ENCODE measurements around the gene AIFM1. TPM values are rescaled to one million over a fixed set of nuclear protein-coding genes. Genes with fewer than 3 reads are reported as not detected.
"Not testable (repeated sequence)": the region's sequence is repeated elsewhere in the genome, so short reads cannot be mapped to it uniquely, and the experiment has no call there.

Gene AIFM1
- total RNA-seq, 2 donors from 2014 or later, result 57.9 to 66.5 TPM

DNA sequence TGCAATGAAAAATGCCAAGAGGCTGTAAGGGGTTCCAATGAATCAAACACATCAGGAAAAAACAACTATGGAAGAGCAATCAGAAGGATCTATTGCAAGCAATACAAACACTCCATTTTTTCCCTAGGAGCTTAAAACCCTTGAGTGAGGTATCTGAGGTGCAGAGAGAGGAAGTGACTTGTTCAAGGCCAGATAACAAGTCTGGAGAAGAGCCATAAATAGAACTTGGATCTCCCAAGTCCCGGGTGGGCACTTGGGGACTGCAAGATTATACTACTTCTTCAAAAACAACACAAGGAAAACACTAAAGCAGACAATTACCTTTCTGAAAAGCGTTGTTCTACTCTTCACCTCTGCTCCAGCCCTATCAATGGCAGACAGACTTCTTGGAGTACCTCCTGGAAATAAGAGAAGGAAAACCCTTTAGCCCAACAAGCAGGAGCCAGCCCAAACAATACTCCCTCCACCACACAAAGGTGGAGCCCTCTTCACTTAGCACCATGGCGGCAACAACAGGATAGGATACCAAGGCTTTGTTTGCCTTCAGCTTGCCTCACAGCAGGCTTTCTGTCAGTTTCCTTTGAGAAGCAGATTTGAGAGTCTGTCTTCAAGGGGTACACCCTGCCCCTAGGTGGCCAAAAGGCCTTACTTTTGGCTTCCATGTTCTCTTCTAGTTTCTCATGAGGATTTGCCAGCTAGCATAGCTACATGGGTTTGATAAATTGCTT is 26.0 kb downstream of the AIFM1 start:
- ATAC-seq (no peak), DNase-seq (ENCODE audit: low spot score in 2 of 2) (no peak)
- Mint-ChIP-seq H3K27ac (peak overlapping the region in 1 of 2 donors; percentile 20), H3K9me3 (no peaks in the 10 kb centered on the region), H3K36me3 (peaks cover 9 to 13% of the 10 kb centered on the region in 2 donors)

GRCh38 chrX:130136961-130137360 is 28.7 kb downstream of the AIFM1 start:
- no peak for ATAC-seq
- DNase-seq (ENCODE audit: low spot score in 2 of 2), result no peak
- Mint-ChIP-seq H3K9me3 (no peaks in the 10 kb centered on the region), H3K27ac (no peak overlapping the region), H3K36me3 (no peaks in the 10 kb centered on the region)

DNA sequence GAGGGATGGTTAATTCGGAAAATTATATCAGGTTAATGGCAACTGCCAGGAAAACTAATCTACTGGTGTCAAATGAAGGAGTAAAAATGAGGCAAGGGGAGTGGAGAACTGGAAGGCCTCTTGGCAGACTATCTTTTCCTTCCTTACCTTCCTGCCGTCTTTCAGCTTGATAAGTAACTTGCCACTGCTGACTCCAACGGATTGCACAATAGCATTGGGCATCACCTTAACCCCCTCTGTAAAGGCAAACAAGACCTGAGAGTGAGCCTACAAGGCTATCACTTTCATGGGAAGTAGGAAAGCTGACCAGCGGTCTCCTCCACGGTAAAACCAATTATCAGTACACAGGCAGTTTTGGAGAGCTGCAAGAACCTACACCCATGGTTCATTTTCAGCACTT is 29.1 kb downstream of the AIFM1 start:
- H3K36me3 Mint-ChIP-seq, result no peaks in the 10 kb centered on the region
- no peaks in the 10 kb centered on the region for H3K9me3 Mint-ChIP-seq
- DNase-seq (ENCODE audit: low spot score in 2 of 2), result no peak
- no peak for ATAC-seq
- no peak overlapping the region for H3K27ac Mint-ChIP-seq

GRCh38 chrX:130130990-130131389 is 34.7 kb downstream of the AIFM1 start:
- no peaks in the 10 kb centered on the region for H3K36me3 Mint-ChIP-seq

DNA sequence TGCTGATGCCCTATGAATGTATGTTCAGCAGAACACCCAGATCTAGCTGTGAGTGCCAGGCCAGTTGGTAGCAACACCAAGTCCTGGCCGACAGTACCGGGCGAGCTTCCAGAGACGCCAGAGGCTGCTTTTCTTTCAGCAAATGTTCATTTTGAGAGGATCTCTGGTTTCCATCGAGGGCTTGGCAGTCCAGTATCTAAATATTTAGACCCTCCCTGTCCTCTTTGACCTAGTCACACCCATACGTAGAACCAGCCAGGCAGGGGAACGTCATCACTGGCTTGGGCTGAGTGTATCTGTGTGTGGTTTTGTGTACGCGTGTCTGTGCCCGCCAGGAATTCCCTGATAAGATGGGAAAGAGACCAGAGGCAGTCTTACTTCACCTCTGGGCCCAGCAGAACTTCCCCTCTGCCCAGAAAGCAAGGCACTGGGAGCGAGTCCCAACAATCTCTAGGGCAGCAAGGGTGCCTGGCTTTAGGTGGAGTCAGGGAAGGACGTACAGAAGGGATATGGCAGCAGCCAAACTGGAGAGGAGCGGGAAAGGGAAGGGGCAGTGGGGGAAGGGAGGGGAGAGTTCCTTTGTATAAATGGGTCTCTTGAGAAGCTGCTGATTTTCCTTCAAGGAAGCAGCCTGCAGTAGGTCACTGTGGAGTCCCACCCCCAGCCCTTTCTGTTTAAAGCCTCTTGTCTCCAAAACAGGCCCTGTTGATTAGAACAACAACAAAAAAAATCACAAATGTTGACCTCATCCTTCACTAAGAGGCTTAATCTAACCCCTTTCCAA is 40.4 kb downstream of the AIFM1 start:
- DNase-seq (ENCODE audit: low spot score in 2 of 2) (no peak), ATAC-seq (no peak)
- Mint-ChIP-seq H3K36me3 (no peaks in the 10 kb centered on the region), H3K9me3 (no peaks in the 10 kb centered on the region), H3K27ac (peak overlapping the region in 1 of 2 donors; percentile 81)

More at GRCh38 chrX:130130990-130131389, 34.7 kb downstream of the AIFM1 start:
- DNase-seq (ENCODE audit: low spot score in 2 of 2) (no peak), ATAC-seq (no peak)
- H3K27ac Mint-ChIP-seq, result no peak overlapping the region
- no peaks in the 10 kb centered on the region for H3K9me3 Mint-ChIP-seq

- Mint-ChIP-seq H3K27ac (no peak overlapping the region), H3K36me3 (no peaks in the 10 kb centered on the region), H3K9me3 (no peaks in the 10 kb centered on the region)
- no peak for DNase-seq (ENCODE audit: low spot score in 2 of 2)
- ATAC-seq, result no peak
Measured at GRCh38 chrX:130124577-130124976, 41.1 kb downstream of the AIFM1 start.

GRCh38 chrX:130121505-130121800 is 44.2 kb downstream of the AIFM1 start:
- H3K9me3 Mint-ChIP-seq, result no peaks in the 10 kb centered on the region
- H3K36me3 Mint-ChIP-seq, result no peaks in the 10 kb centered on the region
- no peak for ATAC-seq
- H3K27ac Mint-ChIP-seq, result no peak overlapping the region
- DNase-seq (ENCODE audit: low spot score in 2 of 2), result no peak

DNA sequence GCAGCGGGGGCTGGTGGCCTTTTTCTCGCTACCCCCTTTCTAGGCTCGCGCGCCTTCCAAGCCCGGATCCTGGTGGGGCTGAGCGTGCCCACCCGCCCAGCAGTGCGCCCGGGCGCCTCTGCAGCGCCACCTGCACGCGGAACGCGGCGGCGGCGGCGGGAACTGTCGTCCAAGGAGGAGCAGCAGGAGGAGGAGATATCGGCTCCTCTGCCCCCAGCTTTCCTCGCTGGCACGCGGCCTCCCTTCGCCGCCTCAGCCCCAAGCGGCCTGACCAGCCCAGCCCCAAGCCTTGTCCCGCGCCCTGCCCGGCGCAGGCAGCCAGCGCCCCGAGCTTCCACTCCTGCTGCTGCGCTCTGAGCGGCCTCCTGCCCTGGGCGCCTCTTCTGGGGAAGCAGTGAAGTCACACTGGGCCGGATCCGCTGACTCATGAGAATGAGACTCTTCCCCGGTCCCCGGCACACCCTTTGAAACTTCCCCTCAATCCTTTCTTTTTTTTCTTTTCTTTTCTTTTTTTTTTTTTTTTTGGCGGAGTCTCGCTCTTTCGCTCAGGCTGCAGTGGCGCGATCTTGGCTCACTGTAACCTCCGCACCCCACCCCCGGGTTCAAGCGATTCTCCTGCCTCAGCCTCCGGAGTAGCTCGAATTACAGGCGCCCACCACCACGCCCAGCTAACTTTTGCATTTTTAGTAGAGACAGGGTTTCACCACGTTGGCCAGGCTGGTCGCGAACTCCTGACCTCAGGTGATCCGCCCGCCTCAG is 44.7 kb downstream of the AIFM1 start:
- H3K9me3 Mint-ChIP-seq, result no peaks in the 10 kb centered on the region
- no peaks in the 10 kb centered on the region for H3K36me3 Mint-ChIP-seq
- ATAC-seq (peak; percentile 90 to 95), DNase-seq (ENCODE audit: low spot score in 2 of 2) (peak; percentile 73)
- peak overlapping the region in 1 of 2 donors; percentile 96 for H3K27ac Mint-ChIP-seq

- Mint-ChIP-seq H3K27ac (no peak overlapping the region), H3K36me3 (no peaks in the 10 kb centered on the region), H3K9me3 (no peaks in the 10 kb centered on the region)
- ATAC-seq, result peak; percentile 20 to 39
- no peak for DNase-seq (ENCODE audit: low spot score in 2 of 2)
Measured at GRCh38 chrX:130120321-130120731, 45.3 kb downstream of the AIFM1 start.

- no peaks in the 10 kb centered on the region for H3K9me3 Mint-ChIP-seq
- ATAC-seq (no peak), DNase-seq (ENCODE audit: low spot score in 2 of 2) (no peak)
- H3K27ac Mint-ChIP-seq, result no peak overlapping the region
- H3K36me3 Mint-ChIP-seq, result no peaks in the 10 kb centered on the region
Measured at GRCh38 chrX:130119312-130119898, 46.2 kb downstream of the AIFM1 start.

DNA sequence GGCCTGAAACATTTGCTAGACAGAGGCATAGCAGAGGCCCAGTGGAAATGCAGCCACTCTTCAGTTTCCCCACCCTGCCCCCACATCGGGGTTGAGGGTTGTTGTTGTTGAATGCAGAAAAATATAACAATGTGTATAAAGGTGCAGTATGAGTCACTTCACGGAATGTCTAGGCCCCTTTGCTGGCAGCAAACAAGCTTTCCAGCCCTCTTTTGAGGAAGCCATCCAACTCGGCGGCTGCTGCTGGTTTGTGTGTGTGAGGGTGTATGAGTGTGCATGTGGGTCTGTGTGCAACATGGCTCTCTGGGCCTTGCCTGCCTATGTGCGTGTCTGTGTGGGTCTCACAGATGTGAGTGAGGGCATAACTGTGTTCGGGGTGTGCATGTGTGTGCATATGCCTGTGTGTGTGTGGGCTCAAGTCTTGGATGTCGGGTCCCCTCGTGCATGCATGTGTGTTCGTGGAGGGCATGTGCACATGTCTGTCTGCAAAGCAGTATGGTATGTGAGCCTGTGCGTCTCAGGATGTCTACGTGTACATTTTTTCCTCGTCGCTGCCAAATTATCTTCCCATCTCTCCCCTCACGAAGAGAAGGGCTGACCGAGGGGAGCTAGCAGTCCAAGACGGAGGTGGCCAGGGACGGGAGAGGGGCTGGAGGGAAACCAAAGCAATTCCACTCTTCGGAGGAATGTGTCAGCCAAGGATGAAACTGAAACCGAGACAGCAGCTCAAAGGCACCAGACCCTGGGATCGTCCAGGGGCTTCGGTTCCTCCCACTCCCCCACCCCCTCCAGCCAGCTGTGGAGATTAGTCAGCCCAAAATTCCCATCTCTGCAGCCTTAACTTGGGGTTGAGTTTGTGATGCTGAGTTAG is 47.0 kb downstream of the AIFM1 start:
- peak in 1 of 2 donors; percentile 18 for ATAC-seq
- Mint-ChIP-seq H3K27ac (no peak overlapping the region), H3K36me3 (no peaks in the 10 kb centered on the region), H3K9me3 (no peaks in the 10 kb centered on the region)
- DNase-seq (ENCODE audit: low spot score in 2 of 2), result peak in 1 of 2 donors; percentile 4

DNA sequence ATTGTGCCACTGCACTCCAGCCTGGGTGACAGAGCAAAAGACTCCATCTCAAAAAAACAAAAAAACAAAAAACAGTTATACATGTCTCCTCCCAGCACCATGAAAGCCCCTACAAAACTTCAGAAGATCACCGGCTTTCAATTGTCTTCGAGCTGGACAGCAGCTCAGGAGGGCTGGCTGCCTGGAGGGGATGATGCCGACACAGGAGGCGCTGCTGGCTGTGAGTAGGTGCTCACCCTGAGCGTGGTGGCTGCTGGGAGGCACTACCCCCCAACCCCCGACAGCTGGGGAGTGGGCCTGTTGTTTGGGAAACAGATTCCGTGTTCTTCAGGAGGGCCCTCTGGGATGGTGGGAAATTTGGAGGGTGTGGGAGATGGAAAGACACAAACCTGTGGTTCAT is 48.5 kb downstream of the AIFM1 start:
- no peaks in the 10 kb centered on the region for H3K9me3 Mint-ChIP-seq
- ATAC-seq (no peak), DNase-seq (ENCODE audit: low spot score in 2 of 2) (no peak)
- H3K27ac Mint-ChIP-seq, result no peak overlapping the region
- H3K36me3 Mint-ChIP-seq, result no peaks in the 10 kb centered on the region

- H3K9me3 Mint-ChIP-seq; H3K36me3 Mint-ChIP-seq; DNase-seq (ENCODE audit: low spot score in 2 of 2): not testable (repeated sequence)
- H3K27ac Mint-ChIP-seq, result peak overlapping the region in 1 of 2 donors; percentile 54
- ATAC-seq, result peak in 1 of 2 donors; percentile 58
Measured at GRCh38 chrX:130115119-130115885, 50.3 kb downstream of the AIFM1 start.

DNA sequence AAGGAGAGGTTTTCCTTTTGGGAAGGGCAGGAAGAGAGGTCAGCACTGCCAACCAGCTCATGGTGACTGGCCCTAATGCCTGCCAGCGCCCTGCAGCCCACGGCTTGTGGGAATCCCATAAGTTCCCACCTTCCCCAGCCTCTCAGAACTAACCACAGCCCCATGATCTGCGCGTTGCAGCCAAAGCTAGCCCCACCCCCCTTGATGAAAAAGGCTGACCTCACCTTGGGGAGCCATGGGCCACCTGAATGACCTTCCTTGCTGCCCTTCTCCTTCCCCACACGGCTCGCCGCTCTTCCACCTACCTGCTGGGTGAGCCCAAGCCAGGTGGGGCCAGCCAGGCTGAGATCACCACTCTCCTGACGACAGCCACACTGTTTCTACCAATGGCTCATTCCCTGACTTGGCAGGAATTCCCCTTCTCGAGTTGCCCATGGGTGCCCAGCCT is 51.5 kb downstream of the AIFM1 start:
- DNase-seq (ENCODE audit: low spot score in 2 of 2) (no peak), ATAC-seq (no peak)
- Mint-ChIP-seq H3K36me3 (peaks cover 0 to 3% of the 10 kb centered on the region in 2 donors), H3K9me3 (no peaks in the 10 kb centered on the region), H3K27ac (no peak overlapping the region)

All from activated naive CD4-positive, alpha-beta T cell treated with anti-CD3 and anti-CD28 coated beads, Interleukin-2, amount 50 U/mL, for 72 hours (primary cell).